Natural killer cell (primary cell): Measurements from ENCODE around the gene PRKCSH. TPM values are rescaled to one million over a fixed set of nuclear protein-coding genes. Genes with fewer than 3 reads are reported as not detected.
"Not testable (repeated sequence)": the region's sequence is repeated elsewhere in the genome, so short reads cannot be mapped to it uniquely, and the experiment has no call there.

ENCODE experiments used
- ATAC-seq, 3 donors: fragments of 150-1000 bp in 2 of 3; fragments of 200-7000 bp in 1 of 3; cut with Tn5 transposase; 1 replicate in 1 of 3; 2 replicates in 2 of 3; pipeline ENCODE4 v1.10.0; 2021; ENCODE audit warnings: mild to moderate bottlenecking in 2 of 3, moderate library complexity in 2 of 3
- DNase-seq, 2 donors: peaks; one replicate each; pipeline versions ENCODE4 v3.0.0 to v3.0.0-alpha.2; 2013 to 2021; ENCODE audit warnings: mixed read lengths in 1 of 2
- H3K27ac ChIP-seq: one replicate; pipeline ENCODE4 v1.5.1; 2013; ENCODE audit warnings: mild to moderate bottlenecking, low read length
- H3K27me3 ChIP-seq: one replicate; pipeline ENCODE4 v1.6.1; 2013; ENCODE audit warnings: low read length; ENCODE audit not compliant: control insufficient read depth, insufficient read depth
- H3K36me3 ChIP-seq: one replicate; pipeline ENCODE4 v1.6.1; 2013; ENCODE audit warnings: low read length; ENCODE audit not compliant: control insufficient read depth, insufficient read depth
- H3K4me1 ChIP-seq: one replicate; pipeline ENCODE4 v1.6.1; 2013; ENCODE audit warnings: low read length; ENCODE audit not compliant: control insufficient read depth, insufficient read depth
- H3K4me3 ChIP-seq: one replicate; pipeline ENCODE4 v1.5.1; 2013; ENCODE audit warnings: low read length
- H3K9me3 ChIP-seq: one replicate; pipeline ENCODE4 v1.6.1; 2013; ENCODE audit warnings: low read length; ENCODE audit not compliant: control insufficient read depth, insufficient read depth
- H3K27ac Mint-ChIP-seq, 2 donors: one replicate each; pipeline ENCODE4 v1.8.0; 2022; ENCODE audit warnings: mild to moderate bottlenecking in 2 of 2, mixed read lengths in 2 of 2, moderate library complexity in 1 of 2
- H3K27me3 Mint-ChIP-seq, 2 donors: one replicate each; pipeline ENCODE4 v1.8.0; 2022; ENCODE audit warnings: low read depth in 2 of 2, mixed read lengths in 2 of 2
- H3K36me3 Mint-ChIP-seq: one replicate; pipeline ENCODE4 v1.8.0; 2022; ENCODE audit warnings: mixed read lengths
- H3K4me1 Mint-ChIP-seq, 2 donors: one replicate each; pipeline ENCODE4 v1.8.0; 2022; ENCODE audit warnings: mixed read lengths in 2 of 2
- H3K4me3 Mint-ChIP-seq: one replicate; pipeline ENCODE4 v1.8.0; 2022; ENCODE audit warnings: mild to moderate bottlenecking, moderate library complexity, mixed read lengths
- H3K9me3 Mint-ChIP-seq, 2 donors: one replicate each; pipeline ENCODE4 v1.8.0; 2022; ENCODE audit warnings: mixed read lengths in 2 of 2
- WGBS: methylation state at CpG from one replicate; pipeline ENCODE4 v1.1.7; 2013; ENCODE audit warnings: missing lambda C conversion rate; ENCODE audit not compliant: insufficient coverage; 5-methylcytosine and 5-hydroxymethylcytosine counted together
- intact Hi-C: fragments of 100-400 bp; cut with micrococcal nuclease; formaldehyde crosslinking; loops from one replicate; pipeline ENCODE4 v1.14.2; 2022
- total RNA-seq, 4 donors: library from RNA; stranded (reverse); fragments of 120-200 nt in 1 of 4; gene quantifications; one replicate each; pipeline versions ENCODE4 v1.2.3 to v1.2.4, GENCODE V29; 2013 to 2022
- TF ChIP-seq, protein P1 (sequence below): fragments of 200-600 bp; IDR thresholded peaks from one replicate; pipeline ENCODE4 v1.8.0; 2022; ENCODE audit warnings: antibody characterized with exemption

PRKCSH gene
- total RNA-seq, 3 donors from 2014 or later (not counting 1 experiment from before 2014, with no cell fraction given): 320 to 367 (median 327) TPM

GRCh38 chr19:11453468-11454341, 18.3 kb downstream of the PRKCSH start:
- H3K9me3 ChIP-seq: no peaks in the 10 kb centered on the region
- DNase-seq: peak in 1 of 2 donors; percentile 47
- ATAC-seq: no peak
- H3K9me3 Mint-ChIP-seq: no peaks in the 10 kb centered on the region
- WGBS: 69% methylated on average over 19 of the region's 27 CpGs
- H3K4me3 Mint-ChIP-seq: no peak overlapping the region
- H3K27me3 Mint-ChIP-seq: no peaks in the 10 kb centered on the region
- H3K4me1 ChIP-seq: no peaks in the 10 kb centered on the region
- TF ChIP-seq, protein P1, sequence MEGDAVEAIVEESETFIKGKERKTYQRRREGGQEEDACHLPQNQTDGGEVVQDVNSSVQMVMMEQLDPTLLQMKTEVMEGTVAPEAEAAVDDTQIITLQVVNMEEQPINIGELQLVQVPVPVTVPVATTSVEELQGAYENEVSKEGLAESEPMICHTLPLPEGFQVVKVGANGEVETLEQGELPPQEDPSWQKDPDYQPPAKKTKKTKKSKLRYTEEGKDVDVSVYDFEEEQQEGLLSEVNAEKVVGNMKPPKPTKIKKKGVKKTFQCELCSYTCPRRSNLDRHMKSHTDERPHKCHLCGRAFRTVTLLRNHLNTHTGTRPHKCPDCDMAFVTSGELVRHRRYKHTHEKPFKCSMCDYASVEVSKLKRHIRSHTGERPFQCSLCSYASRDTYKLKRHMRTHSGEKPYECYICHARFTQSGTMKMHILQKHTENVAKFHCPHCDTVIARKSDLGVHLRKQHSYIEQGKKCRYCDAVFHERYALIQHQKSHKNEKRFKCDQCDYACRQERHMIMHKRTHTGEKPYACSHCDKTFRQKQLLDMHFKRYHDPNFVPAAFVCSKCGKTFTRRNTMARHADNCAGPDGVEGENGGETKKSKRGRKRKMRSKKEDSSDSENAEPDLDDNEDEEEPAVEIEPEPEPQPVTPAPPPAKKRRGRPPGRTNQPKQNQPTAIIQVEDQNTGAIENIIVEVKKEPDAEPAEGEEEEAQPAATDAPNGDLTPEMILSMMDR: no peak
- H3K27ac ChIP-seq: no peak overlapping the region
- intact Hi-C loops: no loop called here
- H3K27me3 ChIP-seq: no peaks in the 10 kb centered on the region
- peaks cover 10% of the 10 kb centered on the region for H3K36me3 ChIP-seq
- no peak overlapping the region for H3K27ac Mint-ChIP-seq
- no peaks in the 10 kb centered on the region for H3K4me1 Mint-ChIP-seq
- no peak overlapping the region for H3K4me3 ChIP-seq
- no peaks in the 10 kb centered on the region for H3K36me3 Mint-ChIP-seq

GRCh38 chr19:11455233-11455554, 19.8 kb downstream of the PRKCSH start:
- 82% methylated on average over 9 of the region's 9 CpGs for WGBS
- H3K36me3 Mint-ChIP-seq, H3K27ac Mint-ChIP-seq, H3K9me3 ChIP-seq, H3K4me3 Mint-ChIP-seq, ATAC-seq, H3K4me1 Mint-ChIP-seq, intact Hi-C loops, H3K36me3 ChIP-seq, H3K27me3 Mint-ChIP-seq, H3K27me3 ChIP-seq, H3K4me3 ChIP-seq, H3K9me3 Mint-ChIP-seq, DNase-seq, H3K27ac ChIP-seq, H3K4me1 ChIP-seq: not testable (repeated sequence)

DNA sequence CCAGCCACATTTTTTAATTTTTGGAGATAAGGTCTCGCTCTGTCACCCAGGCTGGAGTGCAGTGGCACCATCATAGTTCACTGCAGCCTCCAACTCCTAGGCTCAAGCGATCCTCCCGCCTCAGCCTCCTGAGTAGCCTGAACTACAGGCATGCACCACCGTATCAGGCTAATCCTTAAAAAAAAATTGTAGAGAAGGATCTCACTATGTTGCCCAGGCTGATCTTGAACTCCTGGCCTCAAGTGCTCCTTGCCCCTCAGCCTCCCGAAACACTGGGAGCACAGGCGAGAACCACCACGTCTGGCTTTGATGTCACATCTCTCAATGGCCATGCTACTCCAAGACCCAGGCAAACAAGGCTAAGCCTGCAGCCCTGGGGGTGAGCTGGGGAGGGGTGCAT, 21.2 kb downstream of the PRKCSH start:
- Histone ChIP-seq H3K4me3 (no peak overlapping the region), H3K36me3 (no peaks in the 10 kb centered on the region), H3K9me3 (no peaks in the 10 kb centered on the region), H3K27me3 (peaks cover 3% of the 10 kb centered on the region), H3K4me1 (no peaks in the 10 kb centered on the region), H3K27ac (no peak overlapping the region)
- Mint-ChIP-seq H3K36me3 (no peaks in the 10 kb centered on the region), H3K4me1 (no peaks in the 10 kb centered on the region), H3K27ac (no peak overlapping the region), H3K27me3 (peaks cover 0 to 5% of the 10 kb centered on the region in 2 donors), H3K4me3 (no peak overlapping the region), H3K9me3 (no peaks in the 10 kb centered on the region)
- 93% methylated on average over 7 of the region's 7 CpGs for WGBS
- intact Hi-C loops: no loop called here
- no peak for DNase-seq
- TF ChIP-seq, protein P1: no peak
- ATAC-seq: no peak

DNA sequence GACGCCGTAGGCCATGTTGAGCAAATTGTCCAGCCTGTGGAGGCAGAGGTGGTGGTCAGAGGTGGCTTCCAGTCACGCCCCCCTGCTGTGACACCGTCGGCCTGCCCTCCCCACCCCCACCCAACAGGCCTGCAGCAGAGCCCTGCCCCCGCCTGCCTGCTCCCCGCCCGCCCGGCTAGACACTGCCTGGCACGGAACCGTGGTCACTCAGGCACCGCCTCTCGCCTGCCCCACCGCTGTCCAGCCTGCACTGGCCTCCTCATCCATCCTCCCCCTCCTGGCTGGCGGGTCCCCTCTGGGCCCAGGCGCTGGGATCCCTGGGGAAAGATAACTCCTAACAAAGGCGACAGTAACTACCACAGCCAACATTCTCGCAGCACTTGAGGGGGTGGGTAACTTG, 21.7 kb downstream of the PRKCSH start:
- no peaks in the 10 kb centered on the region for H3K4me1 ChIP-seq
- H3K36me3 ChIP-seq: no peaks in the 10 kb centered on the region
- DNase-seq (no peak), ATAC-seq (no peak)
- H3K27me3 Mint-ChIP-seq: peaks cover 0 to 5% of the 10 kb centered on the region in 2 donors
- 60% methylated on average over 16 of the region's 18 CpGs for WGBS
- TF ChIP-seq, protein P1: no peak
- peaks cover 3% of the 10 kb centered on the region for H3K27me3 ChIP-seq
- no peaks in the 10 kb centered on the region for H3K9me3 Mint-ChIP-seq
- H3K36me3 Mint-ChIP-seq: no peaks in the 10 kb centered on the region
- intact Hi-C loops: no loop called here
- no peaks in the 10 kb centered on the region for H3K4me1 Mint-ChIP-seq
- no peak overlapping the region for H3K27ac ChIP-seq
- no peaks in the 10 kb centered on the region for H3K9me3 ChIP-seq
- no peak overlapping the region for H3K4me3 Mint-ChIP-seq
- no peak overlapping the region for H3K27ac Mint-ChIP-seq
- H3K4me3 ChIP-seq: no peak overlapping the region
